ENCODE results near the gene MIB2.

Gene MIB2

GRCh38 chr1:1615256-1616044 lies at the start of gene MIB2:
MIB2 (plus strand) TSS chr1:1615500; CDS start chr1:1623453, 7,953 bp downstream.
- H3K27ac ChIP-seq = peak within 1 kb of the TSS; percentile 99

DNA sequence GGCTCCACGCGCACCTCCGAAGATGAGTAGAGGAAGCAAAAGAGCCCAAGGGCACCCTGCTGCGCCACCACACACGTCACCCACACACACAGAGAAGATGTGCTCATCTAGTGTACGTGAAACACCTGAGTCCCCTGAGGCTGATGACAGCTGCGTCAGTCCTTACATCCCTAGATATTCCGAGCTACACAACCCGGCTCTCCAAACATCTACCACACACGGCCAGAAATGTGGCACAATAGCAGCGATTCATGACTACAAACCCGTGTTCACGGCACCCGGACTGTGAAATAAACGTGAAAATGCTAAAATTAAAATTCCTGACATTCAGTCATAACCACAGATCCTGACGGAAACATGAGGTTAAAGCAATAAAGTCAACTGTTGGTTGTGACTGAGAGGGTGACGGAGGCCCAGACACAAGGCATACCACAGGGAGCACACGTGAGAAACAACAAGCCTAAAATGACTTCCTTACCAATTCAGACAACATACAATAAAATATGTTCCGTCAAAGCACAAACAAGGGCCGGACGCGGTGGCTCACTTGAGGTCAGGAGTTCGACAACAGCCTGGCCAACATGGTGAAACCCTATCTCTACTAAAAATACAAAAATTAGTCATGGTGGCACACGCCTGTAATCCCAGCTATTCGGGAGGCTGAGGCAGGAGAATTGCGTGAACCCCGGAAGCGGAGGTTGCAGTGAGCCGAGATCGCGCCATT lies 48.0 kb upstream of the MIB2 start:
- Histone ChIP-seq H3K27ac (no peak overlapping the region), H3K9ac (ENCODE audit: insufficient read length) (no peak overlapping the region), H3K4me3 (no peak overlapping the region), H3K9me3 (ENCODE audit: low read depth, low read length) (no peaks in the 10 kb centered on the region), H3K36me3 (ENCODE audit: insufficient read depth, low read length) (peaks cover 68% of the 10 kb centered on the region)
- TF ChIP-seq FOXP2 (optimal IDR thresholded peaks at IDR 0.05; ENCODE audit: control extremely low read depth, extremely low read length, insufficient read depth) (no peak), POLR2AphosphoS5 (IDR thresholded peaks at IDR 0.05; ENCODE audit: borderline replicate concordance, low read depth, low read length) (no peak), EZH2 (IDR thresholded peaks at IDR 0.05) (no peak)
- DNase-seq (ENCODE audit: low read depth, low spot score) = no peak

More at GRCh38 chr1:1615256-1616044, at the start of gene MIB2:
- peak within 1 kb of the TSS; percentile 99 for H3K9ac ChIP-seq (ENCODE audit: insufficient read length)
- no peaks in the 10 kb centered on the region for H3K36me3 ChIP-seq (ENCODE audit: insufficient read depth, low read length)
- peak within 1 kb of the TSS; percentile 99 for H3K4me3 ChIP-seq
- no peaks in the 10 kb centered on the region for H3K9me3 ChIP-seq (ENCODE audit: low read depth, low read length)
- peak; percentile 70 for DNase-seq (ENCODE audit: low read depth, low spot score)
- no peak for TF ChIP-seq EZH2 (IDR thresholded peaks at IDR 0.05)
- peak; percentile 86 for TF ChIP-seq POLR2AphosphoS5 (IDR thresholded peaks at IDR 0.05; ENCODE audit: borderline replicate concordance, low read depth, low read length)

DNA sequence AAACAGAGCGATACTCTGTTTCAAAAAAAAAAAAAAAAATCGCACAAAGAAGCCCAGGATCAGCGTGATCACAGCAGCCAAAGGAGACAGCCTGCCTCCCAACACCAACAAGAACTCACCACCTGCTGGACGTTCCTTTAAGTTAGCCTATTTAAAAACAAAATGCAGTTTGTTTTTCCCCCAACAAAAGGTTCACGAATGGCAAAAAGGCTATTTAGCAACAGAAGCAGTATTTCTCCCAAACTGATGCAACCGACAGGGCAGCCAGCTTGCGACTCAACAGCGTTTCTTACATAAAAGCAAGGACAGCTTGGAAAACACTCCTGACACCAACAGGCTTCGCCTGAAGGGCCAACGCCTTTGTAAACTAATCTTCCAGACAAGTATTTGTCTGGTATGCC lies 47.4 kb upstream of the MIB2 start:
- Histone ChIP-seq H3K9me3 (ENCODE audit: low read depth, low read length) (no peaks in the 10 kb centered on the region), H3K36me3 (ENCODE audit: insufficient read depth, low read length) (peaks cover 67% of the 10 kb centered on the region), H3K27ac (0 out of 2 replicates have a peak overlapping the region, but pooled peaks have one; percentile 42), H3K9ac (ENCODE audit: insufficient read length) (no peak overlapping the region), H3K4me3 (no peak overlapping the region)
- no peak for DNase-seq (ENCODE audit: low read depth, low spot score)
- TF ChIP-seq EZH2 (IDR thresholded peaks at IDR 0.05) (no peak), FOXP2 (optimal IDR thresholded peaks at IDR 0.05; ENCODE audit: control extremely low read depth, extremely low read length, insufficient read depth) (no peak), POLR2AphosphoS5 (IDR thresholded peaks at IDR 0.05; ENCODE audit: borderline replicate concordance, low read depth, low read length) (no peak)

DNA sequence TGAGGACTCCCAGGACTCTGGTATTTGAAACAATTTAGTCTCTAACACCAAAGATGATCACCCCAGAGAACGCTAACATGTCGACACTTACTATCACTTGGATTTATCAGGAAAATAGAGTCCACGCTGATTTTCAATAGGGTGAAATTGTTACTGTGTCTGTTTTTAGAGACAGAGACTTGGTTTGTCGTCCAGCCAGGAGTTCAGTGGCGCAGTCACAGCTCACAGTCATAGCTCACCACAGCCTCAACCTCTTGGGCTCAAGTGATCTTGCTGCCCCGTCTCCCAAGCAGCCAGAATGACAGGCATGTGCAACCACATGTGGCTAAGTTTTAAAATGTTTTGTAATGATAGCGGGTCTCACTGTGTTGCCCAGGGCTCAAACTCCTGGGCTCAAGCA lies 46.0 kb upstream of the MIB2 start:
- H3K36me3 ChIP-seq (ENCODE audit: insufficient read depth, low read length) = peaks cover 60% of the 10 kb centered on the region
- DNase-seq (ENCODE audit: low read depth, low spot score) = no peak
- no peak overlapping the region for H3K4me3 ChIP-seq

GRCh38 chr1:1573843-1574720 lies 41.2 kb upstream of the MIB2 start:
- peak overlapping the region; percentile 98 for H3K9ac ChIP-seq (ENCODE audit: insufficient read length)
- peaks cover 32% of the 10 kb centered on the region for H3K36me3 ChIP-seq (ENCODE audit: insufficient read depth, low read length)
- no peaks in the 10 kb centered on the region for H3K9me3 ChIP-seq (ENCODE audit: low read depth, low read length)
- peak overlapping the region; percentile 95 for H3K4me3 ChIP-seq
- DNase-seq (ENCODE audit: low read depth, low spot score) = peak; percentile 16
- TF ChIP-seq POLR2AphosphoS5 (IDR thresholded peaks at IDR 0.05; ENCODE audit: borderline replicate concordance, low read depth, low read length) (no peak), EZH2 (IDR thresholded peaks at IDR 0.05) (no peak), FOXP2 (optimal IDR thresholded peaks at IDR 0.05; ENCODE audit: control extremely low read depth, extremely low read length, insufficient read depth) (no peak)
- peak overlapping the region; percentile 93 for H3K27ac ChIP-seq

More for the DNA sequence above, 46.0 kb upstream of the MIB2 start:
- H3K27ac ChIP-seq = no peak overlapping the region
- no peak overlapping the region for H3K9ac ChIP-seq (ENCODE audit: insufficient read length)
- H3K9me3 ChIP-seq (ENCODE audit: low read depth, low read length) = no peaks in the 10 kb centered on the region
- TF ChIP-seq POLR2AphosphoS5 (IDR thresholded peaks at IDR 0.05; ENCODE audit: borderline replicate concordance, low read depth, low read length) = no peak
- no peak for TF ChIP-seq EZH2 (IDR thresholded peaks at IDR 0.05)
- no peak for TF ChIP-seq FOXP2 (optimal IDR thresholded peaks at IDR 0.05; ENCODE audit: control extremely low read depth, extremely low read length, insufficient read depth)

- Histone ChIP-seq H3K27ac (peak within 1 kb of the TSS; percentile 93), H3K9me3 (ENCODE audit: low read depth, low read length) (no peaks in the 10 kb centered on the region), H3K4me3 (peak within 1 kb of the TSS; percentile 95), H3K36me3 (ENCODE audit: insufficient read depth, low read length) (peaks cover 24% of the 10 kb centered on the region), H3K9ac (ENCODE audit: insufficient read length) (peak within 1 kb of the TSS; percentile 98)
- no peak for TF ChIP-seq EZH2 (IDR thresholded peaks at IDR 0.05)
- peak; percentile 86 for TF ChIP-seq FOXP2 (optimal IDR thresholded peaks at IDR 0.05; ENCODE audit: control extremely low read depth, extremely low read length, insufficient read depth)
- TF ChIP-seq POLR2AphosphoS5 (IDR thresholded peaks at IDR 0.05; ENCODE audit: borderline replicate concordance, low read depth, low read length) = peak; percentile 96
- DNase-seq (ENCODE audit: low read depth, low spot score) = peak; percentile 56
These were observed 40.4 kb upstream of the MIB2 start, which contains the start of gene SSU72 for GRCh38 chr1:1574721-1575537. SSU72 (minus strand) TSS chr1:1574863; CDS start chr1:1574557, 306 bp downstream.

DNA sequence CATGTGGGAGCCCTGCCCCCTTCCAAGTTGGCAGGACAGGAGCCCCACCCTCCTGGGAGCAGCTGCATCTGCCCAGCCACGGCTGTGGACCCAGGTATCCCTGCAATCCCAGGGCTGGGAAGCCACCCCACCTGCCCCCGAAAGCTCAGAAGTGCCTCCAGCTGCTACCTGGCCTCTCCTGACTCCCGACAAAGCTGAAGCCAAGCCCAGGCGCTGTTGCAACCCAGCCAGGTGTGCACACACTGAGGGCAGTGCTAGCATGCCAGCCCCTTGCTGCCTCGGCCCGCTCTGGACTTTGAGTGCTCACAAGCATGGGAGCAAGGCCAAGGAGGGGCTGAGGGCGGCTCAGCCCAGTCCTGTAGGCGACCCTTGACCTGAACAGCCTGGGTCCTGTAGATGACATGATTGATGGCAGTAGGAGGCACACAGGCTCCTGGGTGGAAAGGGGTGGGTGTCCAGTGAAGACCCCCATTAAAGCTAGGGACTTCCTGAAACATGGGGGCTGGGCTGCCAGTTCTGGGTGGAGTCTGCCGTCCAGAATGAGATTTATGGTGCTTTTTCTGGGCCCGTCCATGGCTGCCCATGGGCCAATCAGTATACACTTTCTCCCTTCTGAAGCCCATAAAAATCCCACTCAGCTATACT lies 37.8 kb upstream of the MIB2 start:
- no peak for DNase-seq (ENCODE audit: low read depth, low spot score)
- H3K4me3 ChIP-seq = no peak overlapping the region
- H3K9me3 ChIP-seq (ENCODE audit: low read depth, low read length) = no peaks in the 10 kb centered on the region
- no peak overlapping the region for H3K9ac ChIP-seq (ENCODE audit: insufficient read length)
- no peak overlapping the region for H3K27ac ChIP-seq
- TF ChIP-seq POLR2AphosphoS5 (IDR thresholded peaks at IDR 0.05; ENCODE audit: borderline replicate concordance, low read depth, low read length) (no peak), FOXP2 (optimal IDR thresholded peaks at IDR 0.05; ENCODE audit: control extremely low read depth, extremely low read length, insufficient read depth) (no peak), EZH2 (IDR thresholded peaks at IDR 0.05) (no peak)
- H3K36me3 ChIP-seq (ENCODE audit: insufficient read depth, low read length) = peaks cover 9% of the 10 kb centered on the region
